ENCODE measurements around the gene PRSS56. TPM values are rescaled to one million over a fixed set of nuclear protein-coding genes. Genes with fewer than 3 reads are reported as not detected.

Gene PRSS56
- total RNA-seq, 1 donor from 2014 or later = not detected

GRCh38 chr2:232505856-232506255 lies 14.3 kb upstream of the PRSS56 start:
- Histone ChIP-seq H3K4me2 (peak overlapping the region; percentile 52), H4K20me1 (ENCODE audit: low read depth) (peaks cover 30% of the 10 kb centered on the region), H3K36me3 (no peaks in the 10 kb centered on the region), H2AFZ (replicated peaks) (no peak overlapping the region), H3K27me3 (peaks cover 61% of the 10 kb centered on the region), H3K27ac (no peak overlapping the region), H3K4me1 (peaks cover 21% of the 10 kb centered on the region), H3F3A (ENCODE audit: low read depth) (peaks cover 15% of the 10 kb centered on the region), H3K9ac (no peak overlapping the region), H3K79me2 (ENCODE audit: low read depth) (no peaks in the 10 kb centered on the region), H3K9me3 (ENCODE audit: low read depth) (no peaks in the 10 kb centered on the region), H3K4me3 (no peak overlapping the region)
- DNase-seq (ENCODE audit: low spot score) = peak; percentile 60
- TF ChIP-seq CTCF (IDR thresholded peaks at IDR 0.05) (no peak), EZH2phosphoT487 (IDR thresholded peaks at IDR 0.05) (no peak), EZH2 (IDR thresholded peaks at IDR 0.05) (no peak)
- Mint-ChIP-seq H3K4me3 (peak overlapping the region; percentile 74), H3K27me3 (ENCODE audit: insufficient read depth, low read depth) (peaks cover 40% of the 10 kb centered on the region), H3K4me1 (peaks cover 52% of the 10 kb centered on the region), H3K27ac (no peak overlapping the region), H3K36me3 (no peaks in the 10 kb centered on the region), H3K9me3 (no peaks in the 10 kb centered on the region)

GRCh38 chr2:232506709-232507108 lies 13.5 kb upstream of the PRSS56 start:
- Histone ChIP-seq H3K9ac (no peak overlapping the region), H3K27me3 (peaks cover 54% of the 10 kb centered on the region), H2AFZ (replicated peaks) (no peak overlapping the region), H3K4me2 (peak overlapping the region; percentile 52), H3K4me3 (no peak overlapping the region), H3K9me3 (ENCODE audit: low read depth) (no peaks in the 10 kb centered on the region), H3K36me3 (no peaks in the 10 kb centered on the region), H3K79me2 (ENCODE audit: low read depth) (no peaks in the 10 kb centered on the region), H4K20me1 (ENCODE audit: low read depth) (peaks cover 26% of the 10 kb centered on the region), H3F3A (ENCODE audit: low read depth) (peaks cover 15% of the 10 kb centered on the region), H3K4me1 (peaks cover 21% of the 10 kb centered on the region), H3K27ac (no peak overlapping the region)
- H3K27ac Mint-ChIP-seq = no peak overlapping the region
- DNase-seq (ENCODE audit: low spot score) = no peak
- no peak for TF ChIP-seq EZH2 (IDR thresholded peaks at IDR 0.05)
- TF ChIP-seq EZH2phosphoT487 (IDR thresholded peaks at IDR 0.05) = no peak
- TF ChIP-seq CTCF (IDR thresholded peaks at IDR 0.05) = no peak
- H3K36me3 Mint-ChIP-seq = no peaks in the 10 kb centered on the region
- peaks cover 38% of the 10 kb centered on the region for H3K27me3 Mint-ChIP-seq (ENCODE audit: insufficient read depth, low read depth)
- H3K9me3 Mint-ChIP-seq = no peaks in the 10 kb centered on the region
- peaks cover 43% of the 10 kb centered on the region for H3K4me1 Mint-ChIP-seq
- no peak overlapping the region for H3K4me3 Mint-ChIP-seq

- Histone ChIP-seq H3K27ac (no peak overlapping the region), H3K4me2 (no peak overlapping the region), H2AFZ (replicated peaks) (no peak overlapping the region), H3K4me1 (peaks cover 12% of the 10 kb centered on the region), H4K20me1 (ENCODE audit: low read depth) (peaks cover 18% of the 10 kb centered on the region), H3K27me3 (peaks cover 38% of the 10 kb centered on the region), H3K36me3 (no peaks in the 10 kb centered on the region), H3F3A (ENCODE audit: low read depth) (peaks cover 13% of the 10 kb centered on the region), H3K9ac (no peak overlapping the region), H3K79me2 (ENCODE audit: low read depth) (no peaks in the 10 kb centered on the region), H3K9me3 (ENCODE audit: low read depth) (no peaks in the 10 kb centered on the region), H3K4me3 (no peak overlapping the region)
- H3K4me3 Mint-ChIP-seq = no peak overlapping the region
- peaks cover 40% of the 10 kb centered on the region for H3K4me1 Mint-ChIP-seq
- no peak for DNase-seq (ENCODE audit: low spot score)
- H3K27me3 Mint-ChIP-seq (ENCODE audit: insufficient read depth, low read depth) = peaks cover 37% of the 10 kb centered on the region
- TF ChIP-seq CTCF (IDR thresholded peaks at IDR 0.05) (peak; percentile 18), EZH2phosphoT487 (IDR thresholded peaks at IDR 0.05) (no peak)
- no peak overlapping the region for H3K27ac Mint-ChIP-seq
- H3K36me3 Mint-ChIP-seq = no peaks in the 10 kb centered on the region
- H3K9me3 Mint-ChIP-seq = no peaks in the 10 kb centered on the region
These were observed 11.9 kb upstream of the PRSS56 start for GRCh38 chr2:232508251-232508650.
